ENCODE measurements around the gene BCL2L1. TPM values are rescaled to one million over a fixed set of nuclear protein-coding genes. Genes with fewer than 3 reads are reported as not detected.
"Not testable (repeated sequence)": the region's sequence is repeated elsewhere in the genome, so short reads cannot be mapped to it uniquely, and the experiment has no call there.

BCL2L1 gene
- total and polyA plus RNA-seq, 10 donors = 18.7 to 167 (median 87.6) TPM

- TF ChIP-seq POLR2A (IDR thresholded peaks at IDR 0.05) (no peak), CTCF (IDR thresholded peaks at IDR 0.05 in 8 of 11, conservative IDR thresholded peaks at IDR 0.05 in 3 of 11) (peak; percentile 72 to 96 (median 88)), POLR2AphosphoS5 (IDR thresholded peaks at IDR 0.05) (peak in 2 of 3 donors; percentile 74 to 83)
- Histone ChIP-seq H3K4me1 (peaks cover 16 to 56% (median 48%) of the 10 kb centered on the region in 6 donors), H3K27ac (peak overlapping the region; percentile 30 to 83 (median 76)), H3K4me3 (peak overlapping the region; percentile 13 to 67 (median 36)), H3K9me3 (no peaks in the 10 kb centered on the region), H3K27me3 (replicated peaks in 1 of 7) (no peaks in the 10 kb centered on the region), H3K36me3 (peaks cover 0 to 34% (median 11%) of the 10 kb centered on the region in 6 donors)
- intact Hi-C loops (cut with DNase I; ENCODE audit: low total_unique reads) = loop anchor here (2.0 kb wide), 1 partner anchor 65 kb away; no protein-coding TSS in a partner anchor
- DNase-seq = peak; percentile 95
- 6 to 11% (median 7%) methylated on average over 19 to 31 of the region's 31 CpGs for WGBS, 5 donors
These were observed 60.9 kb downstream of the BCL2L1 start for GRCh38 chr20:31661625-31662371.

GRCh38 chr20:31654534-31654933, 68.1 kb downstream of the BCL2L1 start:
- WGBS, 5 donors = 76 to 85% (median 78%) methylated on average over 5 of the region's 5 CpGs
- H3K4me1 ChIP-seq = no peaks in the 10 kb centered on the region
- no peak overlapping the region for H3K27ac ChIP-seq
- intact Hi-C loops (cut with DNase I; ENCODE audit: low total_unique reads) = no loop called here
- TF ChIP-seq POLR2AphosphoS5 (IDR thresholded peaks at IDR 0.05) = no peak
- TF ChIP-seq CTCF (IDR thresholded peaks at IDR 0.05 in 8 of 11, conservative IDR thresholded peaks at IDR 0.05 in 3 of 11) = no peak
- no peak for TF ChIP-seq POLR2A (IDR thresholded peaks at IDR 0.05)
- no peak for DNase-seq
- no peak overlapping the region for H3K4me3 ChIP-seq
- no peaks in the 10 kb centered on the region for H3K27me3 ChIP-seq (replicated peaks in 1 of 7)
- no peaks in the 10 kb centered on the region for H3K36me3 ChIP-seq
- no peaks in the 10 kb centered on the region for H3K9me3 ChIP-seq

GRCh38 chr20:31653561-31653960, 69.1 kb downstream of the BCL2L1 start:
- H3K27ac ChIP-seq = no peak overlapping the region
- H3K27me3 ChIP-seq (replicated peaks in 1 of 7) = no peaks in the 10 kb centered on the region
- intact Hi-C loops (cut with DNase I; ENCODE audit: low total_unique reads) = no loop called here
- no peak for TF ChIP-seq POLR2A (IDR thresholded peaks at IDR 0.05)
- no peaks in the 10 kb centered on the region for H3K9me3 ChIP-seq
- H3K4me1 ChIP-seq = no peaks in the 10 kb centered on the region
- DNase-seq = no peak
- H3K4me3 ChIP-seq = no peak overlapping the region
- 50 to 65% (median 55%) methylated on average over 5 of the region's 5 CpGs for WGBS, 5 donors
- no peaks in the 10 kb centered on the region for H3K36me3 ChIP-seq

- Histone ChIP-seq H3K4me1 (no peaks in the 10 kb centered on the region), H3K9me3 (no peaks in the 10 kb centered on the region), H3K27ac (no peak overlapping the region), H3K36me3 (no peaks in the 10 kb centered on the region), H3K4me3 (no peak overlapping the region), H3K27me3 (replicated peaks in 1 of 7) (no peaks in the 10 kb centered on the region)
- WGBS, 5 donors = 60 to 74% (median 72%) methylated on average over 5 of the region's 5 CpGs
- TF ChIP-seq CTCF (IDR thresholded peaks at IDR 0.05 in 8 of 11, conservative IDR thresholded peaks at IDR 0.05 in 3 of 11) (no peak), POLR2AphosphoS5 (IDR thresholded peaks at IDR 0.05) (no peak), POLR2A (IDR thresholded peaks at IDR 0.05) (no peak)
- intact Hi-C loops (cut with DNase I; ENCODE audit: low total_unique reads) = no loop called here
- no peak for DNase-seq
These were observed 69.7 kb downstream of the BCL2L1 start for GRCh38 chr20:31652917-31653396.

- H3K36me3 ChIP-seq; H3K27ac ChIP-seq; DNase-seq; H3K4me3 ChIP-seq; H3K9me3 ChIP-seq; intact Hi-C loops (cut with DNase I; ENCODE audit: low total_unique reads); H3K27me3 ChIP-seq (replicated peaks in 1 of 7); H3K4me1 ChIP-seq: not testable (repeated sequence)
- WGBS, 5 donors = 69 to 92% (median 76%) methylated on average over 3 of the region's 3 CpGs
These were observed 74.6 kb downstream of the BCL2L1 start for GRCh38 chr20:31648104-31648503.
